GM12878 (cell line): ENCODE data around the gene MDFI. TPM values are rescaled to one million over a fixed set of nuclear protein-coding genes. Genes with fewer than 3 reads are reported as not detected.

ENCODE experiments used
- ATAC-seq: fragments of 200-7000 bp; cut with Tn5 transposase; 3 replicates; pipeline ENCODE4 v1.9.1; 2020; ENCODE audit warnings: mild to moderate bottlenecking, moderate library complexity
- BruUV-seq: library from RNA; stranded (reverse); fragments of 400-500 nt; replicated peaks from 2 replicates; lab custom pipeline; 2021; lab: Mats Ljungman, UMichigan
- CTCF ChIA-PET: fragments of 300-600 bp; sonication (Branson Sonifier 250); formaldehyde crosslinking; extraction: SDS; loops from one replicate; lab custom pipeline; 2021; ENCODE audit warnings: inconsistent platforms; lab: Yijun Ruan, JAX
- POLR2A ChIA-PET: fragments of 350-600 bp; formaldehyde crosslinking; extraction: SDS; loops from one replicate; lab custom pipeline; 2021; ENCODE audit warnings: inconsistent platforms; lab: Charles Lee
- RAD21 ChIA-PET: fragments of 300-600 bp; sonication (Branson Sonifier 250); formaldehyde crosslinking; loops from one replicate; lab custom pipeline; 2023; ENCODE audit warnings: antibody characterized with exemption; ENCODE audit not compliant: unreplicated experiment; lab: Charles Lee
- SMC1A ChIA-PET: fragments of 300-600 bp; sonication (Branson Sonifier 250); formaldehyde crosslinking; loops from one replicate; lab custom pipeline; 2023; ENCODE audit not compliant: unreplicated experiment, uncharacterized antibody; lab: Charles Lee
- DNase-seq: peaks from one replicate; pipeline ENCODE4 v3.0.0-alpha.2; 2011; ENCODE audit warnings: low read depth, low spot score
- FAIRE-seq: peaks from 3 replicates; lab custom pipeline; 2011; peaks lifted over from hg19 to GRCh38; lab: Jason Lieb, UNC
- H2AFZ ChIP-seq: 2 replicates; pipeline ENCODE4 v1.6.0; 2011; ENCODE audit warnings: low read depth, low read length, control low read depth; ENCODE audit not compliant: control insufficient read depth
- H3K27ac ChIP-seq: 2 replicates; pipeline ENCODE4 v1.5.1; 2011; ENCODE audit warnings: control low read depth; ENCODE audit not compliant: control insufficient read depth, insufficient read depth
- H3K27me3 ChIP-seq, 2 experiments: replicated peaks in 1 of 2; 2 replicates each; pipeline versions ENCODE4 v1.6.0 to v1.6.1; 2011; ENCODE audit warnings: low read length in 1 of 2; ENCODE audit not compliant: control insufficient read depth in 2 of 2, insufficient read depth in 2 of 2
- H3K36me3 ChIP-seq, 2 experiments: 2 replicates each; pipeline ENCODE4 v1.5.1; 2011; ENCODE audit warnings: low read length in 1 of 2; ENCODE audit not compliant: control insufficient read depth in 2 of 2, insufficient read depth in 2 of 2
- H3K4me1 ChIP-seq: 2 replicates; pipeline ENCODE4 v1.6.1; 2011; ENCODE audit warnings: mild to moderate bottlenecking, low read length, moderate library complexity, mixed read lengths; ENCODE audit not compliant: control insufficient read depth, insufficient read depth
- H3K4me2 ChIP-seq: 2 replicates; pipeline ENCODE4 v1.6.0; 2011; ENCODE audit warnings: control low read depth; ENCODE audit not compliant: control insufficient read depth, insufficient read depth
- H3K4me3 ChIP-seq: fragments of 200-600 bp; sonication (generic); 2 replicates; pipeline ENCODE4 v1.5.1; 2016
- H3K79me2 ChIP-seq: 2 replicates; pipeline ENCODE4 v1.6.0; 2011; ENCODE audit warnings: low read length; ENCODE audit not compliant: control insufficient read depth, insufficient read depth
- H3K9ac ChIP-seq: 2 replicates; pipeline ENCODE4 v1.8.0; 2011; ENCODE audit warnings: low read length, control low read depth, mixed read lengths; ENCODE audit not compliant: control insufficient read depth, insufficient read depth
- H3K9me3 ChIP-seq: replicated peaks from 3 replicates; pipeline ENCODE4 v1.5.1; 2011; ENCODE audit warnings: mild to moderate bottlenecking, low read length; ENCODE audit not compliant: control insufficient read depth, insufficient read depth
- H4K20me1 ChIP-seq: 2 replicates; pipeline ENCODE4 v1.6.0; 2011; ENCODE audit not compliant: control insufficient read depth, insufficient read depth
- NFXL1 ChIP-seq: fragments of 450-650 bp; IDR thresholded peaks from 2 replicates; pipeline ENCODE4 v1.6.1; 2017; ENCODE audit warnings: antibody characterized with exemption, mild to moderate bottlenecking, borderline replicate concordance
- PML ChIP-seq: IDR thresholded peaks from 2 replicates; pipeline ENCODE4 v1.6.1; 2012; ENCODE audit warnings: low read length, inconsistent platforms
- POLR2AphosphoS5 ChIP-seq: IDR thresholded peaks from 2 replicates; pipeline ENCODE4 v1.6.1; 2011; ENCODE audit warnings: mild to moderate bottlenecking, low read length, inconsistent platforms
- POU2F2 ChIP-seq: IDR thresholded peaks from 3 replicates; pipeline ENCODE4 v1.6.1; 2011; ENCODE audit warnings: low read depth, mild to moderate bottlenecking, low read length, borderline replicate concordance
- WGBS: methylation state at CpG from one replicate; pipeline ENCODE4 v1.1.6; 2016; ENCODE audit warnings: low lambda C conversion rate; ENCODE audit not compliant: insufficient replicate concordance, insufficient coverage; ENCODE audit errors: missing lambda C conversion rate; 5-methylcytosine and 5-hydroxymethylcytosine counted together
- in situ Hi-C: fragments of 300-500 bp; cut with MboI; formaldehyde crosslinking; loops from 9 replicates; pipeline ENCODE4 v1.14.3; 2018; ENCODE audit warnings: mixed read lengths
- intact Hi-C: fragments of 100-400 bp; cut with micrococcal nuclease; formaldehyde crosslinking; loops from one replicate; pipeline ENCODE4 v1.14.2; 2022; ENCODE audit not compliant: unreplicated experiment
- polyA plus RNA-seq, 11 experiments: library from polyadenylated mRNA; depleted of rRNA in 4 of 11; unstranded in 6 of 11; stranded (reverse) in 5 of 11; fragments of >200 nt; fragmentation: Nextera tagmentation in 4 of 11; fragmentation: Illumina TruSeq in 1 of 11; extraction: Ambion mirVana in 4 of 11; extraction: Trizol in 1 of 11; gene quantifications; 1 replicate in 1 of 11; 2 replicates in 10 of 11; pipeline versions ENCODE4 v1.2.1 to v1.2.3, GENCODE V29; 2011 to 2016; ENCODE audit warnings: inconsistent platforms in 2 of 11, missing spikeins in 2 of 11, low read depth in 1 of 11
- total RNA-seq, 4 experiments: library from RNA; depleted of rRNA in 3 of 4; stranded (reverse); fragments of >200 nt in 3 of 4; fragmentation: Illumina TruSeq in 1 of 4; extraction: Trizol in 1 of 4; gene quantifications; 2 replicates each; pipeline versions ENCODE4 v1.2.1 to v1.2.3, GENCODE V29; 2013 to 2021

The MDFI gene
- total and polyA plus RNA-seq, 10 of the 15 experiments (the other 5 are each of a cell fraction or from before 2014, with no cell fraction given): not detected

DNA sequence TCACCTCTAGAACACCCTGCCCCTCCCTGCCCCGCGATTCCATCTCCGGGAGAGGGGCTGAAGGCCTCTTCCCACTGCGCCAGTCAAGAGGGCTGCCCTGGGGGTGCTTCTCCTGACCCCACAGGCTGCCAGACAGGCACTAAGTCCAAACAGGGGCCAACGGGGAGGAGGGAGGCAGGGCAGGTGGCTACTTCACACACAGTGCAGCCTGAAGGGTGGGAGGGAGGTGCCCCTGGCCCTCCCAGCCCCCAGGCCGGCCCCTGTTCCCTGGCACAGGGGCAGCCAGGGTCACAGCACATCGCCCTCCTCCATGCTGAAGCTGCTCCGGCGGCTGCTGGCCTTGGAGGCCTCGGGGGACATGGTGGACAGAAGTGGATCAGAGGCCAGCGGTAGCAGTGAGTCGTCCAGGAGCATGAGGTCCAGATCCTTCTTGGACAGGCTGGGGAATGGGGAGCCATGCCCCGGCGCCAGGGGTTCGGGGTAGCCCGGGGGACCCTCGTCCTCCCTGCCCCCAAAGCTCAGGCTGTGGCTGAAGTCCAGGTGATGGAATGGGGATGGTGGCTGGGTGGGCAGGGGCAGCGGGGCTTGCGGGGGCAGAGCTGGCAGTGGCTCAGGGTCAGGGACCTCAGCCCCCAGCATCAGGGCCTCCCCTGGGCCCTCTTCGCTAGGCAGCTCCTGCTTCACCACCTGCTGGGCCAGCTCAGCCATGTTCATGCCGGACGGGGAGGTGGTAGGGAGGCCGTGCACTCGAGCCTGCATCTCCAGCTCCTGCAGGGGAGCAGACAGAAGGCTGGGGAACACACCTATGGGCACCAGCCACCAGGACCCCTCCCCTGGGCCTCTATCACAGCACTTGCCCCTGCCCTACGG, 46.3 kb downstream of the MDFI start:
- H3K4me3 ChIP-seq: no peak overlapping the region
- ChIA-PET POLR2A (no interaction called here), RAD21 (interaction anchor here (0.5 to 2.9 kb wide), 5 partner anchors 25 to 82 kb away, joined by 4 to 17 read pairs (median 4); no protein-coding TSS in a partner anchor), SMC1A (interaction anchor here (0.6 to 1.6 kb wide), 4 partner anchors 22 to 1854 kb away, joined by 3 to 6 read pairs (median 3); no protein-coding TSS in a partner anchor), CTCF (interaction anchor here (1.1 to 4.2 kb wide), 14 partner anchors 14 to 381 kb away, joined by 3 to 31 read pairs (median 4); no protein-coding TSS in a partner anchor)
- no TSS peak for BruUV-seq
- peaks cover 9 to 32% of the 10 kb centered on the region in 2 experiments; a peak in 3 of 4 replicates for H3K36me3 ChIP-seq
- H3K9me3 ChIP-seq: no peaks in the 10 kb centered on the region
- H2AFZ ChIP-seq: no peak overlapping the region
- TF ChIP-seq PML: peak; percentile 19; the same call in 1 of the 2 replicates
- TF ChIP-seq NFXL1: no peak
- in situ Hi-C loops (loop anchor here (10.0 kb wide), 1 partner anchor 80 kb away; no protein-coding TSS in a partner anchor), intact Hi-C loops (no loop called here)
- no peaks in the 10 kb centered on the region for H3K27me3 ChIP-seq
- no peaks in the 10 kb centered on the region for H3K4me1 ChIP-seq
- WGBS: 71% methylated on average over 24 of the region's 25 CpGs
- FAIRE-seq (no peak), DNase-seq (no peak), ATAC-seq (no peak)
- H3K9ac ChIP-seq: no peak overlapping the region
- no peaks in the 10 kb centered on the region for H4K20me1 ChIP-seq
- H3K4me2 ChIP-seq: no peak overlapping the region
- no peaks in the 10 kb centered on the region for H3K79me2 ChIP-seq
- no peak overlapping the region for H3K27ac ChIP-seq

DNA sequence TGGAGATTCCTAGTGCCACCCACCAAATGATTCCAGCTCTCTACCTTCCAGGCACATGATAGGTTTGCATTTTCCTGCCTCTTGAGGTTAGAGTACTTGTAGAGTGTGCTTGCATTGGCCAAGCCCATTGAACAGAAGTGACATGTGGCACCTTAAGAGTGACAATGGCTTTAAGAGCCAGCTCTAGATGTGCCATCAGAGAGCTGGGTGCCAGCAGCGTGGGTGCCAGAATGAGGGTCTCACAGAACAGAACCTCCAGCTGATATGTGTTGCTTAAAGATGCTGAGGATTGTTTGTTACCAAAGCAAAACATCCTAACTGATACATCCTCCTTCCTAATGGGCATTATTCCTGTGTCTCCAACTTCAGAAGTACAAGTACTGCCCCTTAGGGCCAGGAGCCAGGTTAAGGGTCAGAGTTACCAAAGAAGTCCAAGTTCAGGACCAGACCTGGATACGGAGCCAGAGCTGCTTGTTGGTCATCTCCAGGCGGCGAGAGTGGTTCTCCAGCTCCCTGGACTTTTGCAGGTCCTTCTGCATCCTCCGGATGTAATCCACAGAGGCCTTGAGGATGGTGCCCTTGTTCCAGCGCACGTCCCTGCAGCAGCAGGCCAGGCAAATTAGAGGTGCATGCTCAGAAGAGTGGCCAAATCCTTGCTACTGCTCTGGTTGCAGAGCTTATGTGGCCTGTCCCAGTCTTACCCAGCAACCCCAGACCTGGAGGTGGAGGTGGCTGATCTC, 47.5 kb downstream of the MDFI start:
- Histone ChIP-seq H3K36me3 (peaks cover 13 to 41% of the 10 kb centered on the region in 2 experiments; a peak in 3 of 4 replicates), H3K4me3 (no peak overlapping the region), H3K9ac (no peak overlapping the region), H3K4me1 (no peaks in the 10 kb centered on the region), H3K4me2 (no peak overlapping the region), H2AFZ (no peak overlapping the region), H3K27ac (no peak overlapping the region), H3K27me3 (no peaks in the 10 kb centered on the region), H3K9me3 (no peaks in the 10 kb centered on the region), H3K79me2 (no peaks in the 10 kb centered on the region), H4K20me1 (no peaks in the 10 kb centered on the region)
- WGBS: 92% methylated on average over 7 of the region's 7 CpGs
- in situ Hi-C loops: loop anchor here (10.0 kb wide), 1 partner anchor 81 kb away; no protein-coding TSS in a partner anchor
- DNase-seq (no peak), FAIRE-seq (no peak), ATAC-seq (no peak)
- BruUV-seq: no TSS peak
- ChIA-PET CTCF (interaction anchor here (1.1 to 4.2 kb wide), 8 partner anchors 19 to 379 kb away, joined by 3 to 31 read pairs (median 4); no protein-coding TSS in a partner anchor), RAD21 (interaction anchor here (0.6 to 2.9 kb wide), 2 partner anchors 83 to 186 kb away, joined by 3 to 17 read pairs; no protein-coding TSS in a partner anchor), POLR2A (interaction anchor here (0.8 kb wide), 1 partner anchor 49 kb away, joined by 8 read pairs; no protein-coding TSS in a partner anchor), SMC1A (interaction anchor here (0.7 to 1.6 kb wide), 3 partner anchors 21 to 91 kb away, joined by 3 to 6 read pairs (median 3); no protein-coding TSS in a partner anchor)
- no peak for TF ChIP-seq POU2F2
- TF ChIP-seq POLR2AphosphoS5: 0 out of 2 replicates have a peak, but pooled peaks have one; percentile 22
- intact Hi-C loops: no loop called here
